ENCODE data around the gene SLC25A39.

The SLC25A39 gene

DNA sequence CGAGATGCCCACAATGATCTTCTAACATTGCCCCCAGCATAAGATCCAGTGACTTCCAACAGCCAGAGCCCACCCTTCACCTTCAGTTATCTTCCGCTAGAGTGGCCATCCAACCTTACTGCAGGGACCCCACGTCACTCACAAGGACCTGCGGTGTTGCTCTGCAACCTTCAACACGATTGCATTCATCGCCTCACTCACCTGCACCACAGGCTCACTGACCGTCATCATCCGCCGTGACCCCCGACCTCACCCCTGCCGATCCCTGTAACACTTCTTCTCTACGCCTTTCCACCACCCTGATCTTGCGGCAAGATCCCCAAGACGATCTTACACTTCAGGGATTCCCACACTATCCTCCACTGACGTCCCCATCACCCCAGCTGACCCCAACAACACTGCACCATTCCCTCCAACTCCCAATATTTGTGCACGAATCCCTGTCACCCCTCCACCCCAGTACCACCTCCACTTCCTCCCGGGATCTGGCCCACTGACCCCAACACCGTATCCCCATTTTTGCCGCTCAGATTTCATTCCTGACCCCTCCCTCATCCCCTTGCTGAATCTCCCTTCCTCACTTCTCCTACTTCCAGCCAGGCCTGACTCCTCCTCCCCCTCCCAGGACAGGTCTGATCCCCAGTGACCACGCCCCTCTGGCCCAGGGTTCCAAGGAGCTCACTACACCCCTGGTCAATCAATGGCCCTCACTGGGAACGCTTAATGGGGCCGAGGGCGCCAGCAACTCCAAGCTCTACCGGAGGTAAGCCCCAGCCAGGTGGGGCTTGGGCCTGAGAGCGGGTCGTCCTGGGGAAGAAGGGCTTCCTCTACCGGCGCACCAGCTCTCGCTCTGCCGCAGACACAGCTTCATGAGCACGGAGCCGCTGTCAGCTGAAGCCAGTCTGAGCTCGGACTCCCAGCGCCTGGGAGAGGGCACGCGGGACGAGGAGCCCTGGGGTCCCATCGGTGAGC is 8.6 kb downstream of the SLC25A39 start:
- Histone ChIP-seq H2AFZ (ENCODE audit: low read length) (no peak overlapping the region), H3K4me3 (ENCODE audit: low read length, poor library complexity, severe bottlenecking) (no peak overlapping the region), H3K36me3 (ENCODE audit: insufficient read depth, low read length) (peaks cover 9% of the 10 kb centered on the region; the same call in 1 of the 2 replicates), H3K4me2 (ENCODE audit: low read depth, low read length, poor library complexity, severe bottlenecking) (no peak overlapping the region), H3K79me2 (ENCODE audit: insufficient read depth, low read length) (no peaks in the 10 kb centered on the region), H3K9ac (ENCODE audit: low read depth, low read length, poor library complexity, severe bottlenecking) (no peak overlapping the region), H3K9me2 (replicated peaks; ENCODE audit: low read depth, low read length) (no peaks in the 10 kb centered on the region), H4K20me1 (ENCODE audit: insufficient read depth, low read length, poor library complexity, severe bottlenecking) (no peaks in the 10 kb centered on the region), H3K27me3 (ENCODE audit: insufficient read depth, low read length, poor library complexity, severe bottlenecking) (no peaks in the 10 kb centered on the region), H3K4me1 (ENCODE audit: insufficient read depth, low read length, poor library complexity, severe bottlenecking) (no peaks in the 10 kb centered on the region), H3F3A (ENCODE audit: low read depth) (no peaks in the 10 kb centered on the region), H3K9me3 (ENCODE audit: insufficient read depth, low read depth, low read length) (no peaks in the 10 kb centered on the region)
- no peak for TF ChIP-seq EZH2phosphoT487 (IDR thresholded peaks at IDR 0.05; ENCODE audit: borderline replicate concordance)
- TF ChIP-seq, protein P1, sequence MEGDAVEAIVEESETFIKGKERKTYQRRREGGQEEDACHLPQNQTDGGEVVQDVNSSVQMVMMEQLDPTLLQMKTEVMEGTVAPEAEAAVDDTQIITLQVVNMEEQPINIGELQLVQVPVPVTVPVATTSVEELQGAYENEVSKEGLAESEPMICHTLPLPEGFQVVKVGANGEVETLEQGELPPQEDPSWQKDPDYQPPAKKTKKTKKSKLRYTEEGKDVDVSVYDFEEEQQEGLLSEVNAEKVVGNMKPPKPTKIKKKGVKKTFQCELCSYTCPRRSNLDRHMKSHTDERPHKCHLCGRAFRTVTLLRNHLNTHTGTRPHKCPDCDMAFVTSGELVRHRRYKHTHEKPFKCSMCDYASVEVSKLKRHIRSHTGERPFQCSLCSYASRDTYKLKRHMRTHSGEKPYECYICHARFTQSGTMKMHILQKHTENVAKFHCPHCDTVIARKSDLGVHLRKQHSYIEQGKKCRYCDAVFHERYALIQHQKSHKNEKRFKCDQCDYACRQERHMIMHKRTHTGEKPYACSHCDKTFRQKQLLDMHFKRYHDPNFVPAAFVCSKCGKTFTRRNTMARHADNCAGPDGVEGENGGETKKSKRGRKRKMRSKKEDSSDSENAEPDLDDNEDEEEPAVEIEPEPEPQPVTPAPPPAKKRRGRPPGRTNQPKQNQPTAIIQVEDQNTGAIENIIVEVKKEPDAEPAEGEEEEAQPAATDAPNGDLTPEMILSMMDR (conservative IDR thresholded peaks at IDR 0.05; ENCODE audit: low read length) = no peak

DNA sequence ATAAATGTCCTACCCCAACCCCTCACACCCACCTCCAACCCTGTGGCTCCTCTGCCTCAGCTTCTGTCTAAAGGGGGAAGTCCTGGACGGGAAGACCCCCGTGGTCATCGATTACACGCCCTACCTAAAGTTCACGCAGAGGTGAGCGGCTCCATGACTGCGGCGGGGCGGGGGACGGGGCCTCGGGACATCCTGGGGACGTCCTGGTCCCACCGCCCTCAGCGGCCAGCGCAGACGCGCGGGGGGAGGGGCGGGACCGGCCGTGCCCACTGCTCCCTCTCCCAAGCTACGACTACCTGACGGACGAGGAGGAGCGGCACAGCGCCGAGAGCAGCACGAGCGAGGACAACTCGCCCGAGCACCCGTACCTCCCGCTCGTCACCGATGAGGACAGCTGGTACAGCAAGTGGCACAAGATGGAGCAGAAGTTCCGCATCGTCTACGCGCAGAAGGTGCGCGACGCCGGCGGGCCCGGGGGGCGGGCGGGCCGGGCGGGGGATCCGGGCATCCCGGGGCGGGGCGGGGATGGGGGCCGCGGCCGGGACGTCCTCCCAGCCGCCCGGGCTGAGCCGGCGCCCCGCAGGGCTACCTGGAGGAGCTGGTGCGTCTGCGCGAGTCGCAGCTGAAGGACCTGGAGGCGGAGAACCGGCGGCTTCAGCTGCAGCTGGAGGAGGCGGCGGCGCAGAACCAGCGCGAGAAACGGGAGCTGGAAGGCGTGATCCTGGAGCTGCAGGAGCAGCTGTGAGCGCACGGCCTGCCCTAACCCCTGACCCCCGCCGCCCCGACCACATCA is 9.6 kb downstream of the SLC25A39 start:
- Histone ChIP-seq H3K9me3 (ENCODE audit: insufficient read depth, low read depth, low read length) (no peaks in the 10 kb centered on the region), H3K36me3 (ENCODE audit: insufficient read depth, low read length) (peaks cover 3% of the 10 kb centered on the region; the same call in 1 of the 2 replicates), H3K4me2 (ENCODE audit: low read depth, low read length, poor library complexity, severe bottlenecking) (no peak overlapping the region), H3K9me2 (replicated peaks; ENCODE audit: low read depth, low read length) (no peaks in the 10 kb centered on the region), H3K27me3 (ENCODE audit: insufficient read depth, low read length, poor library complexity, severe bottlenecking) (no peaks in the 10 kb centered on the region), H2AFZ (ENCODE audit: low read length) (no peak overlapping the region), H3K4me3 (ENCODE audit: low read length, poor library complexity, severe bottlenecking) (no peak overlapping the region), H4K20me1 (ENCODE audit: insufficient read depth, low read length, poor library complexity, severe bottlenecking) (no peaks in the 10 kb centered on the region), H3F3A (ENCODE audit: low read depth) (no peaks in the 10 kb centered on the region), H3K4me1 (ENCODE audit: insufficient read depth, low read length, poor library complexity, severe bottlenecking) (no peaks in the 10 kb centered on the region), H3K79me2 (ENCODE audit: insufficient read depth, low read length) (no peaks in the 10 kb centered on the region), H3K9ac (ENCODE audit: low read depth, low read length, poor library complexity, severe bottlenecking) (no peak overlapping the region)
- TF ChIP-seq, protein P1 (conservative IDR thresholded peaks at IDR 0.05; ENCODE audit: low read length) = no peak

DNA sequence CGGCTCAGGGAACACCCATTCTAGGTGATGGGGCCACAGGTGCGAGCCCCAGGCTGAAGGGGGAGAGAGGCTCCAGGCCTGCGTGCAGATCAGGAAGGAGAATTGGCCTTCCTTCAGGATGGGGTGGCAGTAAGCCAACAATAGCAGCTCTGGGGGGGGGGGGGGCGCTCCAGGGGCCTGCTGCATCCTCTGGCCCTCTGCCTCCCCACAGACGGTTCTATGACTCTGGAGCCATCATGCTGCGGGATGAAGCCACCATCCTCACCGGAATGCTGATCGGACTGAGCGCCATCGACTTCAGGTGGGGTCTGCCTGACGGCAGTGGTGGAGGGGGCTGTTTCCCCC is 10.1 kb downstream of the SLC25A39 start:
- Histone ChIP-seq H3F3A (ENCODE audit: low read depth) (no peaks in the 10 kb centered on the region), H3K36me3 (ENCODE audit: insufficient read depth, low read length) (no peaks in the 10 kb centered on the region; the same call in 1 of the 2 replicates), H4K20me1 (ENCODE audit: insufficient read depth, low read length, poor library complexity, severe bottlenecking) (no peaks in the 10 kb centered on the region), H3K4me1 (ENCODE audit: insufficient read depth, low read length, poor library complexity, severe bottlenecking) (no peaks in the 10 kb centered on the region), H3K9ac (ENCODE audit: low read depth, low read length, poor library complexity, severe bottlenecking) (no peak overlapping the region), H3K79me2 (ENCODE audit: insufficient read depth, low read length) (no peaks in the 10 kb centered on the region), H3K27me3 (ENCODE audit: insufficient read depth, low read length, poor library complexity, severe bottlenecking) (no peaks in the 10 kb centered on the region), H3K9me3 (ENCODE audit: insufficient read depth, low read depth, low read length) (no peaks in the 10 kb centered on the region), H3K4me3 (ENCODE audit: low read length, poor library complexity, severe bottlenecking) (no peak overlapping the region), H2AFZ (ENCODE audit: low read length) (no peak overlapping the region), H3K4me2 (ENCODE audit: low read depth, low read length, poor library complexity, severe bottlenecking) (no peak overlapping the region), H3K9me2 (replicated peaks; ENCODE audit: low read depth, low read length) (no peaks in the 10 kb centered on the region)
- no peak for TF ChIP-seq EZH2phosphoT487 (IDR thresholded peaks at IDR 0.05; ENCODE audit: borderline replicate concordance)

All from Loucy (cell line).